ENCODE results near the gene TMEM218.

TMEM218 gene

GRCh38 chr11:125070699-125071254 is 40.6 kb downstream of the TMEM218 start:
- Histone ChIP-seq H3K4me1 (no peaks in the 10 kb centered on the region), H3K9me3 (no peaks in the 10 kb centered on the region), H3K27me3 (peaks cover 29% of the 10 kb centered on the region), H3K36me3 (no peaks in the 10 kb centered on the region), H3K4me3 (ENCODE audit: low read depth, low read length) (no peak overlapping the region)
- no peak for DNase-seq
- TF ChIP-seq CTCF (IDR thresholded peaks at IDR 0.05; ENCODE audit: low read depth, low read length), result no peak

GRCh38 chr11:125069796-125070195 is 41.6 kb downstream of the TMEM218 start:
- H3K4me1 ChIP-seq, result no peaks in the 10 kb centered on the region

GRCh38 chr11:125069008-125069407 is 42.4 kb downstream of the TMEM218 start:
- Histone ChIP-seq H3K27me3 (peaks cover 42% of the 10 kb centered on the region), H3K36me3 (no peaks in the 10 kb centered on the region), H3K4me1 (no peaks in the 10 kb centered on the region), H3K9me3 (no peaks in the 10 kb centered on the region), H3K4me3 (ENCODE audit: low read depth, low read length) (no peak overlapping the region)
- no peak for TF ChIP-seq CTCF (IDR thresholded peaks at IDR 0.05; ENCODE audit: low read depth, low read length)
- no peak for DNase-seq

More at GRCh38 chr11:125069796-125070195, 41.6 kb downstream of the TMEM218 start:
- H3K9me3 ChIP-seq, result no peaks in the 10 kb centered on the region
- DNase-seq, result no peak
- no peak overlapping the region for H3K4me3 ChIP-seq (ENCODE audit: low read depth, low read length)
- peaks cover 39% of the 10 kb centered on the region for H3K27me3 ChIP-seq
- no peak for TF ChIP-seq CTCF (IDR thresholded peaks at IDR 0.05; ENCODE audit: low read depth, low read length)
- H3K36me3 ChIP-seq, result no peaks in the 10 kb centered on the region

GRCh38 chr11:125068368-125068767 is 43.1 kb downstream of the TMEM218 start:
- TF ChIP-seq CTCF (IDR thresholded peaks at IDR 0.05; ENCODE audit: low read depth, low read length), result no peak
- Histone ChIP-seq H3K27me3 (peaks cover 44% of the 10 kb centered on the region), H3K4me3 (ENCODE audit: low read depth, low read length) (no peak overlapping the region), H3K36me3 (no peaks in the 10 kb centered on the region), H3K9me3 (no peaks in the 10 kb centered on the region), H3K4me1 (no peaks in the 10 kb centered on the region)
- DNase-seq, result no peak

GRCh38 chr11:125064070-125064469 is 47.4 kb downstream of the TMEM218 start:
- Histone ChIP-seq H3K4me3 (ENCODE audit: low read depth, low read length) (no peak overlapping the region), H3K4me1 (no peaks in the 10 kb centered on the region)

More at GRCh38 chr11:125064070-125064469, 47.4 kb downstream of the TMEM218 start:
- Histone ChIP-seq H3K27me3 (peaks cover 52% of the 10 kb centered on the region), H3K36me3 (no peaks in the 10 kb centered on the region), H3K9me3 (no peaks in the 10 kb centered on the region)
- no peak for TF ChIP-seq CTCF (IDR thresholded peaks at IDR 0.05; ENCODE audit: low read depth, low read length)
- no peak for DNase-seq
